Activated CD4-positive, alpha-beta T cell treated with anti-CD3 and anti-CD28 coated beads for 36 hours (primary cell): ENCODE results near the gene ZNF414. TPM values are rescaled to one million over a fixed set of nuclear protein-coding genes. Genes with fewer than 3 reads are reported as not detected.

Experiments used
- ATAC-seq: fragments of 200-7000 bp; cut with Tn5 transposase; one replicate; pipeline ENCODE4 v1.10.0; 2021; ENCODE audit warnings: mild to moderate bottlenecking, moderate library complexity
- CTCF ChIA-PET: fragments of 350-600 bp; sonication (Branson Sonifier 250); formaldehyde crosslinking; loops from one replicate; lab custom pipeline; 2021; ENCODE audit warnings: antibody characterized with exemption; lab: Charles Lee
- POLR2A ChIA-PET: fragments of 350-600 bp; sonication (Branson Sonifier 250); formaldehyde crosslinking; loops from one replicate; lab custom pipeline; 2021; ENCODE audit warnings: antibody characterized with exemption, inconsistent platforms; lab: Charles Lee
- DNase-seq: peaks from one replicate; pipeline ENCODE4 v3.0.0-alpha.2; 2020
- H3K27ac Mint-ChIP-seq: one replicate; pipeline ENCODE4 v1.8.0; 2021; ENCODE audit warnings: mixed read lengths
- H3K27me3 Mint-ChIP-seq: one replicate; pipeline ENCODE4 v1.8.0; 2021; ENCODE audit warnings: mixed read lengths
- H3K36me3 Mint-ChIP-seq: one replicate; pipeline ENCODE4 v1.8.0; 2021; ENCODE audit warnings: low read depth, mixed read lengths
- H3K4me1 Mint-ChIP-seq: one replicate; pipeline ENCODE4 v1.8.0; 2021; ENCODE audit warnings: mixed read lengths
- H3K4me3 Mint-ChIP-seq: one replicate; pipeline ENCODE4 v1.8.0; 2021; ENCODE audit warnings: mild to moderate bottlenecking, moderate library complexity, mixed read lengths
- H3K9me3 Mint-ChIP-seq: one replicate; pipeline ENCODE4 v1.8.0; 2021; ENCODE audit warnings: low read depth, mixed read lengths
- intact Hi-C, 2 experiments: fragments of 100-400 bp; cut with DNase I in 1 of 2; cut with micrococcal nuclease in 1 of 2; formaldehyde crosslinking; loops; one replicate each; pipeline versions ENCODE4 v1.14.2 to v1.15.1; 2022 to 2024; cut with DNase I, micrococcal nuclease
- total RNA-seq, 2 experiments: library from RNA; stranded (reverse); gene quantifications; one replicate each; pipeline ENCODE4 v1.2.3, GENCODE V29; 2021

ZNF414 gene
- total RNA-seq, 2 experiments from 2014 or later = 21.0 to 23.7 TPM

DNA sequence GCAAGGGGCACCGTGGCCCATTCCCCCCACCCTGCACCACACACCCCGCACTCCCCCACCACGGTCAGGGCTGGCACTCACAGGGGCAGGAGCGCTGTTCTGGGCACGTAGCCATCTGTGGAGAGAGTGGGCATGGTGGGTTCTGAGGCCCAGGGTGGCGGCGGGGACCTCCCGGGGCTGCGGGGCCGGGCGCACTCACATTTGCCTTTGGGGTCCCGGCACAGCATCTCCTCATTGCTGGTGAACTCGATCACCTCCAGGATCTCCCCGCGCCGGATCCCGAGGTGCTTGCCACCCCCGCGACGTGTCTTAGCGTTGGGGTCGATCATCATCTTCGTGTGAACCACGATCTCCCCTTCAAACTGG is 23.6 kb downstream of the ZNF414 start:
- POLR2A ChIA-PET = no interaction called here
- CTCF ChIA-PET = no interaction called here
- intact Hi-C loops = no loop called here
- H3K4me1 Mint-ChIP-seq = peaks cover 36% of the 10 kb centered on the region
- H3K27me3 Mint-ChIP-seq = no peaks in the 10 kb centered on the region
- no peak overlapping the region for H3K4me3 Mint-ChIP-seq
- peaks cover 37% of the 10 kb centered on the region for H3K36me3 Mint-ChIP-seq
- H3K9me3 Mint-ChIP-seq = no peaks in the 10 kb centered on the region
- DNase-seq = no peak
- no peak overlapping the region for H3K27ac Mint-ChIP-seq
- ATAC-seq = no peak

DNA sequence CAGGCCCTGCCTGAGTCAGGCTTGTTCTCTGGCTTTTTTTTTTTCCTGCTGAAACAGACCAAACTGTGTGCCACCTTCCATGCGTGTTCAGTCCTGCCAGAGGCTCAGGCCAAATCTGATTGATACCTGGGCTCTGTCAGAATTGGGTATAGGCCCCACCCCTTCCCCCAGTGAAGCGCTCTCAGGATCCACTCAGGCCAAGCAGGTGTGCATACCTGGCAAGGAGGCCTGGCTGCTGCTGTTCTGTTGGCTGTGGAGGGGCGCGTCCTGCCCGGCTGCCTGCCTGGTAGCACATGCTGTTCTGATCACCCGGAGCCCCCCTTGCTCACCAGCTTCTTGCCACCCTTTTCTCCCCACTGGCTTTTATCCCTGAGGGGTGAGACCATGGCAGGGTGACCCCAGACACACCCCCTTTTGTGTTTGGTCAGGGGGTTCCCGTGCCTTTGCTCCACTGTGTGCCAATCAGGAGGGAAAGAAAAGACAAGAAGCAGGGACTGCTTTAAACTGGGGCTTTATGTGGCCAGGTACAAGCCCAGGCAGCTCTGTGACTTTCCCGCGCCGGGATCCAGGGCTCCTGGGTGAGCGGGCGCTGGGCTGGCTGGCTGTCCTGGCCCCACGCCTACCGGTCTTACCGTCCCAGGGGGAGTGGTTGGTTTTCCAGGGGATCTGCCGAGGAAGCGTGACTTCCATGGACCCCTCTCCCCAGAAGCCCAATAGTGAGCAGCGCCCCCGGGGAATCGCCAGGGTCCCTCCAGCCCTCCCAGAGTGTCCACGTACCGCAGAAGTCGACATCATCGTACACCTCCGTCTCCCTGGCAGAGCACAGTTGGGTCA is 24.2 kb downstream of the ZNF414 start:
- Mint-ChIP-seq H3K36me3 (peaks cover 43% of the 10 kb centered on the region), H3K4me1 (peaks cover 39% of the 10 kb centered on the region), H3K27me3 (no peaks in the 10 kb centered on the region), H3K4me3 (no peak overlapping the region), H3K27ac (peak overlapping the region; percentile 25), H3K9me3 (no peaks in the 10 kb centered on the region)
- ChIA-PET POLR2A (no interaction called here), CTCF (interaction anchor here (1.2 kb wide), 1 partner anchor 76 kb away, joined by 3 read pairs; the partner anchor contains the start of gene MARCHF2)
- no peak for ATAC-seq
- intact Hi-C loops = no loop called here
- DNase-seq = no peak

DNA sequence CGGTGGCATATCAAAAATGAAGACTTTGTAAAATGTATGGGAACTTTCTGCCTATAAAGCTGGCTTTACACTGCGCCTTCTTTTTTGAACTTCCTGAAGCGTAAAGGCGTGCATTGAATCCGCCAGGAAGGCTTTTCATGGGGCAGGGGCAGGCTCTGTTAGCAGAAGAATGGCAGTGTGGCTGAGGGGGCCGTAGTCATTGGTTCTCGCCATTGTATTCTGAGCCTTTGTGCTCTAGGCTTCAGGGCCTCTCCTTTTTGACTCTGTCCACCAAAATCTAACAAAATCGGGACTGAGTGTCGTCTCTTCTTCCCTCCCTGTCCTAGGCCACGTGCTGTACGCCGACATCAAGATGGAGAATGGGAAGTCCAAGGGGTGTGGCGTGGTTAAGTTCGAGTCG is 25.6 kb downstream of the ZNF414 start:
- ChIA-PET POLR2A (no interaction called here), CTCF (interaction anchor here (0.5 to 1.7 kb wide), 3 partner anchors 32 to 135 kb away, joined by 3 to 10 read pairs (median 3); no protein-coding TSS in a partner anchor)
- peaks cover 56% of the 10 kb centered on the region for H3K36me3 Mint-ChIP-seq
- no peaks in the 10 kb centered on the region for H3K9me3 Mint-ChIP-seq
- ATAC-seq (no peak), DNase-seq (no peak)
- intact Hi-C loops = no loop called here
- H3K4me3 Mint-ChIP-seq = no peak overlapping the region
- H3K27ac Mint-ChIP-seq = peak overlapping the region; percentile 95
- peaks cover 32% of the 10 kb centered on the region for H3K4me1 Mint-ChIP-seq
- no peaks in the 10 kb centered on the region for H3K27me3 Mint-ChIP-seq

DNA sequence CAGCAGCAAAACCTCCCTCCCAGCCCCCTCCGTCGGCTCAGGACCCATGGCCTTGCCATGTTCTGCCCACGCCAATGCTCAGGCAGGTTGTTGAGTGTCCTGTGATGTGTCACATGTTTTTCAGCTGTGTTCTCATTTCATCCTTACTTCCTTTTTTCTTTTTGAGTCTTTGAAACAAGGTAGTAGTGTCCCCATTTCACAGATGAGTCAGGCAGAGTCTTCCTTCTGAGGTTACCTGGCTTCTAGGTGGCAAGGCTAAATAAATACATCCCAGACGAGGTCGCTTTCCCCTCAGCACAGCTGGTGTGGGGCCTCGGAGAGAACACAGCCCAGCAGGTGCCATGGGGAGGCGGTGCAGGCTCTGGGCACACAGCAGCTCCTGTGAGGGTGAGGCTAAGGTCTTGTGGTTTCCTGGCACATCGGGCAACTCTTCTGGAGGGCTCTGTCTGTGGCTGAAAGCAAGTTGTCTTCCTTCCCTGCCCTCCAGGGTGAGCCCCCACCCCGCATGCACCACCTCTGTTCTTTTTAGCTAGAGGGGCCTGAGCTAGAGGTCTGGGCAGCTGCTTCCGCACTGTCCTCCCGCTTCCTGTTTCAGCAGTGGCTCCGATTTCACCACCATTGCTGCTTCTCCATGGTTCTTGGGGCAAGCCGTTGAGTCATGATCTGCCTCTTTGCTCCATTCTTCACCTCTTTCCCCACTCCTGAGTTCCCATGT is 26.7 kb downstream of the ZNF414 start:
- ATAC-seq = peak; percentile 90
- CTCF ChIA-PET = interaction anchor here (0.5 to 1.7 kb wide), 11 partner anchors 14 to 154 kb away, joined by 3 to 10 read pairs (median 4); partner anchors contain the start of genes PRAM1 and ZNF414
- Mint-ChIP-seq H3K36me3 (peaks cover 63% of the 10 kb centered on the region), H3K4me1 (peaks cover 38% of the 10 kb centered on the region), H3K27ac (peak overlapping the region; percentile 95), H3K27me3 (no peaks in the 10 kb centered on the region), H3K9me3 (no peaks in the 10 kb centered on the region), H3K4me3 (no peak overlapping the region)
- intact Hi-C loops = loop anchor here in 1 of 2 experiments (1.0 to 2.0 kb wide), 2 partner anchors 26 to 42 kb away; partner anchors contain the start of gene HNRNPM
- POLR2A ChIA-PET = interaction anchor here (0.5 to 1.2 kb wide), 4 partner anchors 9 to 264 kb away, joined by 3 to 8 read pairs (median 4); partner anchors contain the start of gene ZNF414
- DNase-seq = peak; percentile 85

DNA sequence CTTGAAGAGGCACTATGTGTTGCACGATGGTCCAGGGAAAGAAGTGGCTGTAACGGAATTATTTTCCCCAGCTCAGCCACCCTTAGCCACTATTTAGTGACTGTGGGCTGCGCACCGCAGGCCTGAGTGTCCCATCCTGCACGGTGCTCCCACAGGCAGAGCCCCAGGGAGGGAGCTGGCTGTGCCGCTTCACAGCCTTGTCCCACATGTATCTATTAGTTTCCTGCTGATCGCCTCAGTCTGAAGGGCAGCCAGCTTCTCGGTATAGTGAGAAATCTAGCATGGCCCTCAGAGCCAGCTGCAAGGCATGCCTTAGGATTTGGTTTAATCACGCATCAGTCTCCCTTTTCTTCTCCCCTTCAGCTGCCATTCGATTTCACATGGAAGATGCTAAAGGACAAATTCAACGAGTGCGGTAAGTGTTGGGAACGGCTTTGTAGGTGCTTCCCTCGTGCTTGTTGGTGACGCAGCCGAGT is 27.3 kb downstream of the ZNF414 start:
- Mint-ChIP-seq H3K4me1 (peaks cover 41% of the 10 kb centered on the region), H3K4me3 (no peak overlapping the region), H3K36me3 (peaks cover 63% of the 10 kb centered on the region)

DNA sequence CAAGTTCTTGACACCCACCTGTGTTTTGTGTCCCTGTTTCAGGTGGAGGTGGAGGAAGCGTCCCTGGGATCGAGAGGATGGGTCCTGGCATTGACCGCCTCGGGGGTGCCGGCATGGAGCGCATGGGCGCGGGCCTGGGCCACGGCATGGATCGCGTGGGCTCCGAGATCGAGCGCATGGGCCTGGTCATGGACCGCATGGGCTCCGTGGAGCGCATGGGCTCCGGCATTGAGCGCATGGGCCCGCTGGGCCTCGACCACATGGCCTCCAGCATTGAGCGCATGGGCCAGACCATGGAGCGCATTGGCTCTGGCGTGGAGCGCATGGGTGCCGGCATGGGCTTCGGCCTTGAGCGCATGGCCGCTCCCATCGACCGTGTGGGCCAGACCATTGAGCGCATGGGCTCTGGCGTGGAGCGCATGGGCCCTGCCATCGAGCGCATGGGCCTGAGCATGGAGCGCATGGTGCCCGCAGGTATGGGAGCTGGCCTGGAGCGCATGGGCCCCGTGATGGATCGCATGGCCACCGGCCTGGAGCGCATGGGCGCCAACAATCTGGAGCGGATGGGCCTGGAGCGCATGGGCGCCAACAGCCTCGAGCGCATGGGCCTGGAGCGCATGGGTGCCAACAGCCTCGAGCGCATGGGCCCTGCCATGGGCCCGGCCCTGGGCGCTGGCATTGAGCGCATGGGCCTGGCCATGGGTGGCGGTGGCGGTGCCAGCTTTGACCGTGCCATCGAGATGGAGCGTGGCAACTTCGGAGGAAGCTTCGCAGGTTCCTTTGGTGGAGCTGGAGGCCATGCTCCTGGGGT is 28.2 kb downstream of the ZNF414 start:
- Mint-ChIP-seq H3K36me3 (peaks cover 71% of the 10 kb centered on the region), H3K4me3 (no peak overlapping the region), H3K9me3 (no peaks in the 10 kb centered on the region), H3K4me1 (peaks cover 51% of the 10 kb centered on the region), H3K27me3 (no peaks in the 10 kb centered on the region), H3K27ac (peak overlapping the region; percentile 95)
- intact Hi-C loops = loop anchor here in 1 of 2 experiments (2.0 kb wide), 1 partner anchor 41 kb away; the partner anchor contains the start of gene HNRNPM
- no peak for DNase-seq
- ChIA-PET CTCF (interaction anchor here (0.6 to 1.7 kb wide), 3 partner anchors 20 to 145 kb away, joined by 3 to 10 read pairs (median 4); no protein-coding TSS in a partner anchor), POLR2A (interaction anchor here (0.6 kb wide), 2 partner anchors 52 to 794 kb away, joined by 3 read pairs; no protein-coding TSS in a partner anchor)
- no peak for ATAC-seq

More for the DNA sequence above, 27.3 kb downstream of the ZNF414 start:
- no peak for DNase-seq
- no peak for ATAC-seq
- ChIA-PET POLR2A (interaction anchor here (0.5 to 0.8 kb wide), 5 partner anchors 27 to 793 kb away, joined by 3 to 8 read pairs (median 3); partner anchors contain the start of gene ZNF414), CTCF (interaction anchor here (0.6 to 1.7 kb wide), 9 partner anchors 17 to 145 kb away, joined by 3 to 10 read pairs (median 5); partner anchors contain the start of gene ZNF414)
- H3K27ac Mint-ChIP-seq = peak overlapping the region; percentile 95
- intact Hi-C loops = loop anchor here in 1 of 2 experiments (1.0 to 2.0 kb wide), 2 partner anchors 27 to 42 kb away; partner anchors contain the start of gene HNRNPM
- no peaks in the 10 kb centered on the region for H3K9me3 Mint-ChIP-seq
- no peaks in the 10 kb centered on the region for H3K27me3 Mint-ChIP-seq

DNA sequence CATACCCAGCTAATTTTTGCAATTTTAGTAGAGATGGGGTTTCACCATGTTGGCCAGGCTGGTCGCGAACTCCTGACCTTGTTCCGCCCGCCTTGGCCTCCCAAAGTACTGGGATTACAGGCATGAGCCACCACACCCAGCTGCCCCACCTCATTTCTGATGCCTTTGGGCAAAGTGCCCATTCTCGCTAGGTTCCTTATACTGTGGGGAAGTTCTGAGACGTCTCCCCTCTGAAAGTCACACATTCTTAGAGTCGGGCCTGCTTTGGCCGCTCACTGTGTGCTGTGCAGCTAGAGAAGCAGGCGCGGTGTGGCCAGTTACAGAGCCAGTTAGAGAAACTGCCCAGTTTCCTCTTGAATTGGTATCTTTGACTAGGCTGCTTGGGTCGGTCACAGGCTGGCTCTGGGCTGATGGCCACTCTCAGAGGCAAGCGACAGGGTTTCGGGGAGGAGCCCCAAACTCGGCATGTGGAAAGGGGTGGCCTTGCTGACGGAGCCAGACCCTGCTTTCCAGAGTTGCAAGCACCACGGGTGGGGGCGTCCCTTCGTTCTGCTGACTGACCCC is 29.6 kb downstream of the ZNF414 start:
- intact Hi-C loops = loop anchor here in 1 of 2 experiments (5.0 kb wide), 1 partner anchor 37 kb away; no protein-coding TSS in a partner anchor
- Mint-ChIP-seq H3K4me1 (peaks cover 57% of the 10 kb centered on the region), H3K9me3 (no peaks in the 10 kb centered on the region), H3K27me3 (no peaks in the 10 kb centered on the region), H3K4me3 (no peak overlapping the region), H3K27ac (no peak overlapping the region), H3K36me3 (peaks cover 73% of the 10 kb centered on the region)
- no peak for ATAC-seq
- ChIA-PET CTCF (no interaction called here), POLR2A (no interaction called here)
- no peak for DNase-seq

DNA sequence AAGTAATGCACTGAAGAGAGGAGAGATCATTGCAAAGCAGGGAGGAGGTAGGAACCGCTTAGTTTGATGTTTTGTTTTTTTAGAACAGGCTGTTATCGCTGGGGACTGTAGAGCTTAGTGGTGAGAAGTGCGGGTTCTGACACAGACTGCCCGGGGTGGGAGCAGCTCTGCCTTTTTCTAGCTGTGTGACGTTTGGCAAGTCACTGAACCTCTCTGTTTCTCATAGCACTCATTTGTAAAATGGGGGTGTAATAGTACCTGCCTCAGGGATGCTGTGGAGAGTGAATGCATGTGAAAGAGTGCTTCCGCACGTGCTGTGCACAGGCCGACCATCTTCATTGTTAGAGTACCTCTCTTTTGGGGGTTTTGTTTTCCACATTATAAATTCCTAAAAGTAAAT is 30.8 kb downstream of the ZNF414 start:
- intact Hi-C loops = loop anchor here in 1 of 2 experiments (5.0 kb wide), 1 partner anchor 36 kb away; no protein-coding TSS in a partner anchor
- peak overlapping the region; percentile 39 for H3K27ac Mint-ChIP-seq
- peaks cover 74% of the 10 kb centered on the region for H3K36me3 Mint-ChIP-seq
- ChIA-PET POLR2A (interaction anchor here (0.9 kb wide), 1 partner anchor 29 kb away, joined by 3 read pairs; no protein-coding TSS in a partner anchor), CTCF (interaction anchor here (0.9 to 1.1 kb wide), 2 partner anchors 11 to 21 kb away, joined by 4 read pairs; no protein-coding TSS in a partner anchor)
- H3K9me3 Mint-ChIP-seq = no peaks in the 10 kb centered on the region
- no peak for DNase-seq
- ATAC-seq = no peak
- no peaks in the 10 kb centered on the region for H3K27me3 Mint-ChIP-seq
- peaks cover 69% of the 10 kb centered on the region for H3K4me1 Mint-ChIP-seq
- no peak overlapping the region for H3K4me3 Mint-ChIP-seq

DNA sequence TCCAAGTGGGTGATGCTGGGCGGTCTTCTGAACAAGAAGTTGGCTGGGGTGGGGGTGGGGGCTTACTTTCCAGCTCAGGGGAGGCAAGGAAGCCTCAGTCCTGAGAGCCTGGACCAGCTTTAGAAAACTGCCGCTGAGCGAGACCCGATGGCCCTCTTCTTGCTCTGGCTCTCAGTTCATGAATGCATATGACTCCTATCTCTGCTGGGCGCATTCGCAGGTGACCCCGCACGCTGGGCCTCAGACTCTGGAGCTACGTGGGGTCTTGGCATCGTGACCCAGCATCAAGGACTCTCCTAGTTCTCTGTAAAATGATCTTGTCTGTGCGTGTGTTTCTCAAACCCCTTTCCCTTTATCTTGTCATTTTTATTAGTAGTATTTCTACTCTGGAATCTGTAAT is 31.3 kb downstream of the ZNF414 start:
- intact Hi-C loops = loop anchor here in 1 of 2 experiments (5.0 kb wide), 1 partner anchor 35 kb away; no protein-coding TSS in a partner anchor
- ATAC-seq = no peak
- no peaks in the 10 kb centered on the region for H3K9me3 Mint-ChIP-seq
- peaks cover 69% of the 10 kb centered on the region for H3K4me1 Mint-ChIP-seq
- DNase-seq = no peak
- ChIA-PET POLR2A (interaction anchor here (0.7 to 0.9 kb wide), 3 partner anchors 11 to 55 kb away, joined by 3 to 4 read pairs (median 3); no protein-coding TSS in a partner anchor), CTCF (interaction anchor here (0.9 to 1.2 kb wide), 3 partner anchors 11 to 95 kb away, joined by 4 read pairs; no protein-coding TSS in a partner anchor)
- H3K36me3 Mint-ChIP-seq = peaks cover 75% of the 10 kb centered on the region
- H3K27me3 Mint-ChIP-seq = no peaks in the 10 kb centered on the region
- peak overlapping the region; percentile 39 for H3K27ac Mint-ChIP-seq
- H3K4me3 Mint-ChIP-seq = no peak overlapping the region
